KBM-7 (cell line): Measurements from ENCODE around the gene ADGRL3.
"Not testable (repeated sequence)": the region's sequence is repeated elsewhere in the genome, so short reads cannot be mapped to it uniquely, and the experiment has no call there.

Source experiments
- DNase-seq: peaks from one replicate; pipeline ENCODE4 v3.0.0-alpha.2; 2015
- in situ Hi-C: fragments of 300-500 bp; cut with MboI; formaldehyde crosslinking; loops from 2 replicates; pipeline ENCODE4 v1.14.3; 2020; ENCODE audit warnings: low sequenced_read_pairs, low pct_unique_long_range_greater_than_20kb, mixed read lengths

ADGRL3 gene

GRCh38 chr4:61756937-61757336, 556.8 kb downstream of the ADGRL3 start:
- in situ Hi-C loops, DNase-seq: not testable (repeated sequence)

DNA sequence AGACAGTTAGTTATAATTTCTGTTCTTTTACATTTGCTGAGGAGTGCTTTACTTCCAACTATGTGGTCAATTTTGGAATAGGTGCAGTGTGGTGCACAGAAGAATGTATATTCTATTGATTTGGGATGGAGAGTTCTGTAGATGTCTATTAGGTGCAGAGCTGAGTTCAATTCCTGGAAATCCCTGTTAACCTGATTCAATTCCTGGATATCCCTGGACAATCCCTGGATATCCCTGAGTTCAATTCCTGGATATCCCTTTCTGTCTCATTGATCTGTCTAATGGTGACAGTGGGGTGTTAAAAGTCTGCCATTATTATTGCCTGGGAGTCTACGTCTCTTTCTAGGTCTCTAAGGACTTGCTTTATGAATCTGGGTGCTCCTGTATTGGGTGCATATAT, 557.9 kb downstream of the ADGRL3 start:
- in situ Hi-C loops, DNase-seq: not testable (repeated sequence)

DNA sequence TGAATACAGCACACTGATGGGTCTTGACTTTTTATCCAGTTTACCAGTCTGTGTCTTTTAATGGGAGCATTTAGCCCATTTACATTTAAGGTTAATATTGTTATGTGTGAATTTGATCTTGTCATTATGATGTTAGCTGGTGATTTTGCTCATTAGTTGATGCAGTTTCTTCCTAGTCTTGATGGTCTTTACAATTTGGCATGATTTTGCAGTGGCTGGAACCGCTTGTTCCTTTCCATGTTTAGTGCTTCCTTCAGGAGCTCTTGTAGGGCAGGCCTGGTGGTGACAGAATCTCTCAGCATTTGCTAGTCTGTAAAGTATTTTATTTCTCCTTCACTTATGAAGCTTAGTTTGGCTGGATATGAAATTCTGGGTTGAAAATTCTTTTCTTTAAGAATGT, 558.5 kb downstream of the ADGRL3 start:
- DNase-seq, in situ Hi-C loops: not testable (repeated sequence)

- in situ Hi-C loops, DNase-seq: not testable (repeated sequence)
These were observed 559.1 kb downstream of the ADGRL3 start for GRCh38 chr4:61759245-61759644.

DNA sequence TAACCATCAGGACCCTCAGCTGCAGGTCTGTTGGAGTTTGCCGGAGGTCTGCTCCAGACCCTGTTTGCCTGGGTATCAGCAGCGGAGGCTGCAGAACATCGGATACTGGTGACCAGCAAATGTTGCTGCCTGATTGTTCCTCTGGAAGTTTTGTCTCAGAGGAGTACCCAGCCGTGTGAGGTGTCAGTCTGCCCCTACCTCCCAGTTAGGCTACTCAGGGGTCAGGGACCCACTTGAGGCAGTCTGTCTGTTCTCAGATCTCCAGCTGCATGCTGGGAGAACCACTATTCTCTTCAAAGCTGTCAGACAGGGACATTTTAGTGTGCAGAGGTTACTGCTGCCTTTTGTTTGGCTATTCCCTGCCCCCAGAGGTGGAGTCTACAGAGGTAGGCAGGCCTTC, 559.8 kb downstream of the ADGRL3 start:
- in situ Hi-C loops, DNase-seq: not testable (repeated sequence)

DNA sequence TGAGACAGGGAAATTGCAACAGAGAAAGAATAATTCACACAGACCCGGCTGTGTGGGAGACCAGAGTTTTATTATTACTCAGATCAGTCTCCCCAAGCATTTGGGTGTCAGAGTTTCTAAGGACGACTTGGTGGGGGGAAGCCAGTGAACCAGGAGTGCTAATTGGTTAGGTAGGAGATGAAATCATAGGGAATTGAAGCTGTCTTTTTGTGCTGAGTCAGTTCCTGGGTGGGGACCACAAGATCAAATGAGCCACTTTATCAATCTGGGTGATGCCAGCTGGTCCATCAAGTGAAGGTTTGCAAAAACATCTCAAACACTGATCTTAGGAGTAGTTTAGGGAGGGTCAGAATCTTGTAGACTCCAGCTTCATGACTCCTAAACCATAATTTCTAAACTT, 560.7 kb downstream of the ADGRL3 start:
- in situ Hi-C loops, result no loop called here
- DNase-seq, result no peak

DNA sequence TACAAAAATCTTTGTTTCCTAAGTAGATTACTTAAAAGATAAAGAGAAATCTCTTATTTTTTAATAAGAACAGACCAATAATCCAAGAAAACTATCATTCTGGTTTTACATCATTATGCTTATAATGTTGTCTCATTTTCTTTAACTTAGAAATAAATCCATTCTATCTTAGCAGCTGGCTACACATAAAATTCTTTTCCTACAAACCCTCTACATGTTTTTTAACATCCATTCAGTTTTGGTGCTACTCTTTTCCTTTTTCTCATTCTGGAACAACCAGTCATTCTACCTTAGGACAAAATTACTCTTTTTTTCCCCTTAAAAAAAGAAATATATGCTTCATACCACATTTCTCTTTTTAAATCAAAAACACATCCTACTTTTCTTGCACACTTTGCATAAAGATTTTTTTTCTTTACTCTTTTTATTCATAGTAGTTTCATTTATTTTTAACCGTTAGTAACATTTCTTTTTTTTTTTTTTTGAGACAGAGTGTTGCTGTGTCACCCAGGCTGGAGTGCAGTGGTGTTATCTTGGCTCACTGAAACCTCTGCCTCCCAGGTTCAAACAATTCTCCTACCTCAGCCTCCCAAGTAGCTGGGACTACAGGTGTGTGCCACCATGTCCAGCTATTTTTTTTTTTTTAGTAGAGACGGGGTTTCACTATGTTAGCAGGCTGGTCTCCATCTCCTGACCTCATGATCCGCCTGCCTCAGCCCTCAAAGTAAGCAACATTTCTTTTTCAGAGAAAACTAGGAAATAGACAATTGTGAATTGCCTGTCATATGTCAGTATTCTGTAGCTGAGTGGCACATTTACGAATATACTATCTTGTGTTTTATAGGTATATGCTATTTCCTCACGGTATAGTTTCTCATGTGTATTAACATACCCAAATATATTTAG, 562.8 kb downstream of the ADGRL3 start:
- DNase-seq, result no peak
- in situ Hi-C loops, result no loop called here

- in situ Hi-C loops, result no loop called here
- DNase-seq, result no peak
These were observed 563.6 kb downstream of the ADGRL3 start for GRCh38 chr4:61763682-61764081.

- DNase-seq, in situ Hi-C loops: not testable (repeated sequence)
These were observed 564.0 kb downstream of the ADGRL3 start for GRCh38 chr4:61764090-61764489.

GRCh38 chr4:61769444-61770167, 569.5 kb downstream of the ADGRL3 start:
- in situ Hi-C loops, DNase-seq: not testable (repeated sequence)

- in situ Hi-C loops, result no loop called here
- no peak for DNase-seq
These were observed 570.3 kb downstream of the ADGRL3 start for GRCh38 chr4:61770456-61770855.

GRCh38 chr4:61771056-61771455, 570.9 kb downstream of the ADGRL3 start:
- peak; percentile 24 for DNase-seq
- in situ Hi-C loops, result no loop called here

- DNase-seq, result no peak
- in situ Hi-C loops, result no loop called here
These were observed 572.0 kb downstream of the ADGRL3 start for GRCh38 chr4:61772126-61772525.

DNA sequence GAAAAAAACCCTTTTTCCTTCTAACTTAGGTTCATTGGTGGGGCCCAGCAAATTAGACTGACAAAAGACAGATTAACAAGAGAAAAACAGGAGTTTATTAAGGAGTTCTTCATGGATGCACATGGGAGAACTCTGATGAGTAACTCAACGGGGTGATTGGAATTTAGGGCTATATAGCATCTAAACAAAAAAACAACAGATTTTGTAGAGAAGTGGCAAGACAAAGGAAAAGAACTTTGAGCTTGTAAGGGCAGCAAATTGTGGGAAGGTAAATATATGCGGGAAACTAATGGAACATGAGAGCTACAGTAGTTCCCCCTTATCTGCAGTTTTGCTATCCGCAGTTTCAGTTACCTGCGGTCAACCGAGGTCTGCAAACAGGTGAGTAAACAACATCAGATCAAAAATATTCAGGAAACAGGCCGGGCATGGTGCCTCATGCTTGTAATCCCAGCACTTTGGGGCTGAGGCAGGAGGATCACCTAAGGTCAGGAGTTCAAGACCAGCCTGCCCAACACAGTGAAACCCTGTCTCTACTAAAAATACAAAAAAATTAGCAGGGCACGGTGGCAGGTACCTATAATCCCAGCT, 573.6 kb downstream of the ADGRL3 start:
- in situ Hi-C loops, result no loop called here
- no peak for DNase-seq

DNA sequence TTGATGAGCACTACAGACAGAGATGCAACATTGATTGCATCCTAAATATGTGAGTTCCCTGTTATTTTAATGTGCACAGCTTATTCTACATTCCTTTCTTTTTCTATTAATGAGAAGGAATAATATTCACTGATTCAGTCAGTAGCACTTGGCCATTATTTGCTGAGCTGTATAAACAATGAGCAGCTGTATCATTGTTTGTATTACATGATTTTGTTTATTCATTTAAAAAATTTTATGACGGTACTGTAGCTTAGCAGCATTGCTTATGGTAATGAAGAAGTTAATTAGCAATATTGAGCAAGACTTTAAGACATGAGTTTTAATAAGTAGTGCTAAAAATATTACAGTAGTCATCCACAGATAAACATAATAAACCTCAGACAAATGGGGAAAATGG, 582.0 kb downstream of the ADGRL3 start:
- in situ Hi-C loops, result no loop called here

DNA sequence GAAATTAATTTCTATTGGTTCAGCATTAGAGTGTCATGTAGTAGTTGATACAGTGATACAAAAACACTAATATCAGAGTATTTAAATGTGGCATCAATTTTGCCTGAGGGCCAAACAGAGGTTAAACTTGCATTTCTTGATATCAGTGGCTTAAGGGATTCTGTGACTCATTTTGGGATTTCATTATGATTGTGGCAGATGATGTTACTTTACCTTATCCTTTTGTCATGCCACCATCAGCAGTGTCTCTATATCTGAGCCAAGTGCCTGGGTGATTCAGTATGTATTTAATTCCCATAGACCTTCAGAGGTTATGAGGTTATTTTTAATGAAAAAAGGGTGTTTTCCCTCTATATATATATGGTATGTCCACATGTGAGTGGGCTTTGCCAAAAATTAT, 582.9 kb downstream of the ADGRL3 start:
- in situ Hi-C loops, result no loop called here
- no peak for DNase-seq

More for the DNA sequence above, 582.0 kb downstream of the ADGRL3 start:
- DNase-seq, result no peak

- in situ Hi-C loops, result no loop called here
- DNase-seq, result no peak
These were observed 585.6 kb downstream of the ADGRL3 start for GRCh38 chr4:61785761-61786160.

DNA sequence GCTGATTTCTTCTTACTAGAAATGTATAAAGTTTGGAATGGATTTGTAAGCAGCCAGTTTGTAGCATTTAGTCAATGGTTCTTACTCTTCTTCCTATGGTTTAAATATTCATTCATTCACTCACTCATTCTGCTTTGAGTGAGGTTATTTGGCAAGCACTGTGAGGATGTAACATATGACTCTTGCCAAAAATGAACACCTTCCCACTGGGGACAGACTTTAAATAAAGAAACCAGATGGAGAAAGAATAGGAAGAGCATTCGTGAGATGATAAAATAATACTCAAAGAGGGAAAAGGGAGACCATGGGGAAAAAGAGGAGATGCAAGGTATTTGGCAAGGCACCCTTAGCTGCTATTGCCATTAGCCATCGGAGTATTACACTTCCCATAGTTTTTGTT, 586.1 kb downstream of the ADGRL3 start:
- no peak for DNase-seq
- in situ Hi-C loops, result no loop called here

DNA sequence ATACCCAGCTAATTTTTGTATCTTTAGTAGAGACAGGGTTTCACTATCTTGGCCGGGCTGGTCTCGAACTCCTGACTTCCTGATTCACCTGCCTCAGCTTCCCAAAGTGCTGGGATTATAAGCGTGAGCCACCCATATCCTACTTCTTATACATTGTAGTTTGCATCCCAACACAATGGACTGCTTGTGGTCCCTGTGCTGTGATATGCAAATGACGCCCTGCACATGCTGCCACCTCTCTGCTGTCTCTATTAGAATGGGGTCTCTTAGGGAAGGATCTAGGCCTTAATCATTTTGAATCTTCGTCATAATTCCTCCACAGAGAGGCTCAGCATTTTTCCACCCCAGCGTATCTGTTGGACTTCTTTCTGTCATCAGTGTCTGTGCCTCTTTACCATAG, 595.9 kb downstream of the ADGRL3 start:
- in situ Hi-C loops, result no loop called here
- no peak for DNase-seq

- in situ Hi-C loops, result no loop called here
These were observed 599.7 kb downstream of the ADGRL3 start for GRCh38 chr4:61799794-61800193.

More at GRCh38 chr4:61799794-61800193, 599.7 kb downstream of the ADGRL3 start:
- no peak for DNase-seq
